Activated CD4-positive, alpha-beta T cell treated with anti-CD3 and anti-CD28 coated beads, Interleukin-2, Interleukin-6, amounts not matched to agents 100 ng/mL and 50 ng/mL, durations not matched to agents 16 hours and 8 hours (primary cell): ENCODE results near the gene TXN2.
"Not testable (repeated sequence)": the region's sequence is repeated elsewhere in the genome, so short reads cannot be mapped to it uniquely, and the experiment has no call there.

ENCODE experiments used
- DNase-seq: peaks from one replicate; pipeline ENCODE4 v3.0.0-alpha.2; 2020

The TXN2 gene

GRCh38 chr22:36454916-36455570 lies 26.4 kb downstream of the TXN2 start:
- DNase-seq: peak; percentile 98

- no peak for DNase-seq
These were observed 27.5 kb downstream of the TXN2 start for GRCh38 chr22:36453855-36454378.

- not testable (repeated sequence) for DNase-seq
These were observed 28.3 kb downstream of the TXN2 start for GRCh38 chr22:36452978-36453607.

- DNase-seq: no peak
These were observed 29.0 kb downstream of the TXN2 start for GRCh38 chr22:36452250-36452977.

GRCh38 chr22:36450923-36451322 lies 30.5 kb downstream of the TXN2 start:
- not testable (repeated sequence) for DNase-seq

GRCh38 chr22:36449596-36450175 lies 31.8 kb downstream of the TXN2 start:
- DNase-seq: no peak

GRCh38 chr22:36447632-36448031 lies 33.8 kb downstream of the TXN2 start:
- no peak for DNase-seq

- no peak for DNase-seq
These were observed 36.2 kb downstream of the TXN2 start for GRCh38 chr22:36445158-36445668.

- DNase-seq: no peak
These were observed 38.2 kb downstream of the TXN2 start for GRCh38 chr22:36443198-36443770.

GRCh38 chr22:36442506-36443197 lies 38.8 kb downstream of the TXN2 start:
- DNase-seq: no peak

GRCh38 chr22:36440429-36441002 lies 40.9 kb downstream of the TXN2 start:
- DNase-seq: no peak

GRCh38 chr22:36439481-36440271 lies 41.8 kb downstream of the TXN2 start:
- DNase-seq: no peak

- DNase-seq: peak; percentile 54
These were observed 45.7 kb downstream of the TXN2 start for GRCh38 chr22:36435516-36436415.

GRCh38 chr22:36433318-36434231 lies 47.9 kb downstream of the TXN2 start:
- DNase-seq: no peak

- DNase-seq: no peak
These were observed 48.7 kb downstream of the TXN2 start for GRCh38 chr22:36432592-36433317.

- DNase-seq: no peak
These were observed 49.5 kb downstream of the TXN2 start for GRCh38 chr22:36431977-36432376.

GRCh38 chr22:36430863-36431262 lies 50.6 kb downstream of the TXN2 start:
- DNase-seq: no peak

- not testable (repeated sequence) for DNase-seq
These were observed 53.5 kb downstream of the TXN2 start for GRCh38 chr22:36427952-36428351.
